H1 (cell line): ENCODE data around the gene CTSA. TPM values are rescaled to one million over a fixed set of nuclear protein-coding genes. Genes with fewer than 3 reads are reported as not detected.

ENCODE experiments used
- BRCA1 ChIP-seq: IDR thresholded peaks from 2 replicates; pipeline ENCODE4 v1.6.1; 2012; ENCODE audit warnings: low read depth, low read length, improper control_type of control experiment
- CBX8 ChIP-seq: fragments of 300-800, 300-1000 bp; sonication (generic); IDR thresholded peaks from 2 replicates; pipeline ENCODE4 v1.7.1; 2016; ENCODE audit warnings: low read depth, low read length, borderline replicate concordance
- CTCF ChIP-seq, 3 experiments: IDR thresholded peaks; 1 replicate in 2 of 3; 2 replicates in 1 of 3; pipeline versions ENCODE4 v1.5.1 to v1.6.1; 2011; ENCODE audit warnings: low read length in 3 of 3, mild to moderate bottlenecking in 3 of 3, inconsistent platforms in 2 of 3, low read depth in 1 of 3, moderate library complexity in 1 of 3; ENCODE audit not compliant: insufficient read depth in 1 of 3; ENCODE audit errors: control extremely low read depth in 1 of 3
- GTF2F1 ChIP-seq: IDR thresholded peaks from 2 replicates; pipeline ENCODE4 v1.6.1; 2012; ENCODE audit warnings: low read depth, low read length, improper control_type of control experiment, borderline replicate concordance
- PHF8 ChIP-seq: fragments of 200-600 bp; sonication (generic); conservative IDR thresholded peaks from 2 replicates; pipeline ENCODE4 v1.7.1; 2012; ENCODE audit warnings: low read depth, mild to moderate bottlenecking, inconsistent platforms, low read length, moderate library complexity
- TAF1 ChIP-seq: IDR thresholded peaks from 2 replicates; pipeline ENCODE4 v1.6.1; 2011; ENCODE audit warnings: mild to moderate bottlenecking, low read depth, low read length
- polyA plus RNA-seq, 7 experiments: library from polyadenylated mRNA; depleted of rRNA in 3 of 7; stranded (reverse) in 5 of 7; unstranded in 2 of 7; fragments of >200 nt in 5 of 7; fragments of 200-250 nt in 2 of 7; gene quantifications; 1 replicate in 5 of 7; 2 replicates in 1 of 7; 4 replicates in 1 of 7; pipeline versions ENCODE4 v1.2.1 to v1.2.3, GENCODE V29; 2011 to 2013; ENCODE audit warnings: missing spikeins in 2 of 7, mixed read lengths in 2 of 7
- total RNA-seq: library from RNA; stranded (reverse); fragmentation: NEBNext Ultra II Directional; extraction: Animal tissue kit (Norgen Biotek cat#: 25700); gene quantifications from 2 replicates; pipeline ENCODE4 v1.2.1, GENCODE V29; 2021

Gene CTSA
- total and polyA plus RNA-seq, 2 of the 8 experiments (the other 6 are each of a cell fraction or from before 2014, with no cell fraction given) = 49.7 to 74.0 TPM

DNA sequence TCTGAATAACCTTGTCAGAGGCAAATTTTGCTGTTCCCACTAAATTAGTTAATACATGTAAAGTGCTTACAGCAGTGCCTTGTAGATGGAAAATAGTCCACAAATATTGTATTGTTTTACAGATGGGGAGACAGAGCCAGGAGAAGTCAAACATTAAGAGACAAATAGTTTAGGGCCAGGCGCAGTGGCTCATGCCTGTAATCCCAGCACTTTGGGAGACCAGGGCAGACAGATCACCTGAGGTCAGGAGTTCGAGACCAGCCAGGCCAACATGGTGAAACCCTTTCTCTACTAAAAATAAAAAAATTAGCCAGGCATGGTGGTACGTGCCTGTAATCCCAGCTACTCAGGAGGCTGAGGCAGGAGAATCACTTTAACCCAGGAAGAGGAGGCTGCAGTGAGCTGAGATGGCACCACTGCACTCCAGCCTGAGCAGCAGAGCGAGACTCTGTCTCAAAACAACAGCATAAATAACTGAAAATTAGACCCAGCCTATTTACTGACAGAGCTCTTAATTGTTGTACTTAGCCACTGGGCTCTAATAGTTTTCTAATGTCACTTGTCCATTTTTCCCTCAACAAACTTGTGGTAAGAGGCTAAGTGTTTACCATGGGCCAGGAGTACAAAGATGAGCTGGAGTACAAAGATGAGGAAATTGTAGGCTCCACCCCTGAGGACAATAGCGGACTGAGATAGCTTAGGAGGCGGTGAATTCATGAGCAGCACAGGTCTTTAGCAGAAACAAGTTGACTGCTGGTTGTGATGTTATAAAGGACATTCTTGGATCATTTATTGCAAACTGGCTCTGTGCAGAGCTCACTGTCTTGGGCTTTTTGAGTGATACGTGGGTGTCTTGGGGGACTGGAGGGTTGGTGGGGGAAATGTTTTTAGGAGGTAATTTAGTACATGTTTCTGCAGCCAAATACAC, 27.3 kb upstream of the CTSA start (continued):
- TF ChIP-seq GTF2F1 (no peak), PHF8 (no peak), CBX8 (no peak), BRCA1 (no peak), CTCF (IDR thresholded peaks at IDR 0.05; ENCODE audit: control extremely low read depth in 1 of 3, insufficient read depth in 1 of 3, low read depth in 1 of 3, low read length in 3 of 3) (no peak), TAF1 (no peak)
